Neutrophil (primary cell): ENCODE measurements around the gene TNP2.

Experiments used
- H3K27ac ChIP-seq: fragments of 200-600 bp; sonication (generic); 2 replicates; pipeline ENCODE4 v1.5.1; 2016; ENCODE audit warnings: mild to moderate bottlenecking, moderate library complexity
- H3K27me3 ChIP-seq: fragments of 200-600 bp; sonication (generic); 2 replicates; pipeline ENCODE4 v1.6.0; 2016; ENCODE audit warnings: mild to moderate bottlenecking
- H3K36me3 ChIP-seq: fragments of 200-600 bp; sonication (generic); 2 replicates; pipeline ENCODE4 v1.5.1; 2017
- H3K4me1 ChIP-seq, 2 experiments: fragments of 200-600 bp in 1 of 2; sonication (generic) in 1 of 2; 1 replicate in 1 of 2; 2 replicates in 1 of 2; pipeline versions ENCODE4 v1.5.1 to v1.6.1; 2013 to 2016; ENCODE audit warnings: low read depth in 1 of 2, low read length in 1 of 2, mild to moderate bottlenecking in 1 of 2, moderate library complexity in 1 of 2; ENCODE audit not compliant: control insufficient read depth in 1 of 2, insufficient read depth in 1 of 2
- H3K4me3 ChIP-seq, 2 experiments: fragments of 200-600 bp in 1 of 2; sonication (generic) in 1 of 2; 1 replicate in 1 of 2; 2 replicates in 1 of 2; pipeline ENCODE4 v1.5.1; 2013 to 2016; ENCODE audit warnings: low read depth in 1 of 2, low read length in 1 of 2, mild to moderate bottlenecking in 1 of 2, moderate library complexity in 1 of 2
- H3K9me3 ChIP-seq: fragments of 200-600 bp; sonication (generic); 2 replicates; pipeline ENCODE4 v1.5.1; 2016
- TF ChIP-seq, protein P1 (sequence below): fragments of 200-600 bp; sonication (generic); IDR thresholded peaks from 2 replicates; pipeline ENCODE4 v1.5.1; 2016; ENCODE audit warnings: antibody characterized with exemption

The TNP2 gene

DNA sequence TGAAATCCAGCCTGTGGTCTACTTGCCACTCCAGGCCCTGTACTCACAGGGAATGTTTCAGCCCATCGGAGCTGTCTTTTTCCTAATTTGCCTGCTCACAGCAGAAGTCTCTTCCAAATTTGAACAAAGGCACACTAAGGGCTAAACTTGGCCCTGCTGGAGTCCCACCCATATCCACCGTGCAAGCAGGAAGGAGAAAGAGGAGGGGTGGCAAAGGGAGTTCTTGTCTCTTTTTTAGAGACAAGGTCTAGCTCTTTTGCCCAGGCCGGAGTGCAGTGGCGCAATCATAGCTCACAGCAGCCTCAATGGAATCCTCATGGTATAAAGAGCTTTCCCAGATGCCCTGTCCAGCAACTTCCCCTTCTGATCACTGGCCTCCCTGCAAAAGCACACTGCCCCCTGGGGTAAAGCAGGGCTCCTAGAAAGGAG, 14.7 kb upstream of the TNP2 start:
- no peaks in the 10 kb centered on the region for H3K27me3 ChIP-seq
- no peaks in the 10 kb centered on the region for H3K4me1 ChIP-seq
- no peaks in the 10 kb centered on the region for H3K9me3 ChIP-seq
- H3K36me3 ChIP-seq, result no peaks in the 10 kb centered on the region
- TF ChIP-seq, protein P1, sequence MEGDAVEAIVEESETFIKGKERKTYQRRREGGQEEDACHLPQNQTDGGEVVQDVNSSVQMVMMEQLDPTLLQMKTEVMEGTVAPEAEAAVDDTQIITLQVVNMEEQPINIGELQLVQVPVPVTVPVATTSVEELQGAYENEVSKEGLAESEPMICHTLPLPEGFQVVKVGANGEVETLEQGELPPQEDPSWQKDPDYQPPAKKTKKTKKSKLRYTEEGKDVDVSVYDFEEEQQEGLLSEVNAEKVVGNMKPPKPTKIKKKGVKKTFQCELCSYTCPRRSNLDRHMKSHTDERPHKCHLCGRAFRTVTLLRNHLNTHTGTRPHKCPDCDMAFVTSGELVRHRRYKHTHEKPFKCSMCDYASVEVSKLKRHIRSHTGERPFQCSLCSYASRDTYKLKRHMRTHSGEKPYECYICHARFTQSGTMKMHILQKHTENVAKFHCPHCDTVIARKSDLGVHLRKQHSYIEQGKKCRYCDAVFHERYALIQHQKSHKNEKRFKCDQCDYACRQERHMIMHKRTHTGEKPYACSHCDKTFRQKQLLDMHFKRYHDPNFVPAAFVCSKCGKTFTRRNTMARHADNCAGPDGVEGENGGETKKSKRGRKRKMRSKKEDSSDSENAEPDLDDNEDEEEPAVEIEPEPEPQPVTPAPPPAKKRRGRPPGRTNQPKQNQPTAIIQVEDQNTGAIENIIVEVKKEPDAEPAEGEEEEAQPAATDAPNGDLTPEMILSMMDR, result no peak
- no peak overlapping the region for H3K27ac ChIP-seq
- no peak overlapping the region for H3K4me3 ChIP-seq

DNA sequence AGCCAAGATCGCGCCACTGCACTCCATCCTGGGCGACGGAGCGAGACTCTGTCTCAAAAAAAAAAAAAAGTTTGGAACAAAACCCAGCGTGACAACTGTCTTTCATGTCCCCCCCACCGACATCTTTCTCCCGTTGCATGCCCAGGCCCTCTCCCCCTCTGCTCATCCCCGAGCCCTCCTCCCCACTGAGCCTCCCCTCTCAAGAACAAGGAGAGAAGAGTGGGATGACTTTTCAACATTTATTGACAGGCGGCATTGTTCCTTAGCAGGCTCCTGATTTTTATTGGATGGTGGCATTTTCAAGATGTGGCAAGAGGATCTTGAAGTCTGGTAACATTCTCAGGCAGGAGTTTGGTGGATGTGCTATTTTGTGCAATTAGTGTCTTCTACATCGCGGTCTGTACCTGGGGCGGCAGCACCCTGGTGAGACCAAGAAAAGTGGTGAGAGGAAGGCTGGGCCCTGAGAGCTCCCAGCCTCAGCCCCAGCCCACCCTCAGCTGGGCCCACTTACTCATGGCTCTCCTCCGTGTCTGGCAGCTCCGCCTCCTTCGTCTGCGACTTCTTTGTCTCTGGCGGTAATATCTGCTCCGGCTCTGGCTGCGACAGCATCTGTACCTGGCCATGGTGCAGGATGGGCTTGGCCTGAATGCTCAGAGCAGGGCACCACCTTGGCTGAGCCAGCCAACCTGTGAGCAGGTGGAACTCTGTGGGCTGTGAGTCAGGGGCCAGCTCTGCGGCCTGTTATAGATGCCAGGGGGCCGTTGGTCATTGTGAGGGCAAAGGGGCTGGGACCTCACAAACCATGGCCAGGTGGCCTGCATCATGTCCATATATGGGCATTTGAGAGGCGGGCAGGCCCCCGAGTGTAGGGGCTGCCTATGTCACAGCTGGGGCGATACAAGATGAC, 11.7 kb upstream of the TNP2 start, which contains the start of gene PRM1:
PRM1 (minus strand) TSS at position 715 of the 907 bp plus-strand sequence; CDS start at position 623, 92 bp downstream.
- TF ChIP-seq, protein P1, result no peak
- Histone ChIP-seq H3K9me3 (no peaks in the 10 kb centered on the region), H3K27ac (no peak within 1 kb of the TSS), H3K4me1 (no peaks in the 10 kb centered on the region), H3K27me3 (no peaks in the 10 kb centered on the region), H3K4me3 (no peak within 1 kb of the TSS), H3K36me3 (no peaks in the 10 kb centered on the region)

DNA sequence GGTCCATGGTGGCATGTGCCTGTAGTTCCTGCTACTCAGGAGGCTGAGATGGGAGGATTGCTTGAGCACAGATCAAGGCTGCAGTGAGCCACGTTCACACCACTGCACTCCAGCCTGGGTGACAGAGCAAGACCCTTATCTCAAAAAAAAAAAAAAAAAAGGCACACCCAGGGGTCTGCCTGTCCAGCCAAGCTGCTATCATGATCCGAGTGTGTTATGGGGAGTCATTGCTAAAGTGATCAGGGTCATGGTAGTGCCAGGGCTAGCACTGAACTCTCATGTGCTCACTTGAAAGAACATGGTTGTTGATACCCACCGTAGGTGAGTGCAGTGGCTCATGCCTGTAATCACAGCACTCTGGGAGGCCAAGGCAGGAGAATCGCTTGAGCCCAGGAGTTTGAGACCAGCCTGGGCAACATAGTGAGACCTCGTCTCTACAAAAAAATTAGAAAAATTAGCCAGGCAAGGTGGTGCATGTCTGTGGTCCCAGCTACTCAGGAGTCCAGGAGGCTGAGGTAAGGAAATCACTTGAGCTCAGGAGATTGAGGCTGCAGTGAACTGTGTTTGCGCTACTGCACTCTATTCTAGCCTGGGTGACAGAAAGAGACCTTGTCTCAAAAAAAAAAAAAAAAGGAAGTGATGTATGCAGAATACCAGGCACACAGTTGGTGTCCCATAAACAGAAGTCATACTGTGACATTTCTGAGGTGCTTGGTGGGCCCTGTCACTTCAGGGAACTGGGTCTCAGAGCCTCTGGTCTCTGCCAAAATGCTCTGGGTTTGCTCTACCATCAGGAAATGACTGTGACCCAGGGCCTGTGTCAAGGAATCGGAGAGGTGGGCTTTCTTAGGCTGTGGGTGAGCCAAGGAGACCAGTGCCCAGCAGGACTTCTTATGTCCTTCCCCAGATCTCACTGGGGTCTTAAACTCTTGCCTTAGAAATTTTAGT, 9.8 kb upstream of the TNP2 start:
- no peaks in the 10 kb centered on the region for H3K4me1 ChIP-seq
- H3K36me3 ChIP-seq, result no peaks in the 10 kb centered on the region
- TF ChIP-seq, protein P1, result no peak
- no peak overlapping the region for H3K27ac ChIP-seq
- no peaks in the 10 kb centered on the region for H3K9me3 ChIP-seq
- H3K4me3 ChIP-seq, result no peak overlapping the region
- no peaks in the 10 kb centered on the region for H3K27me3 ChIP-seq

DNA sequence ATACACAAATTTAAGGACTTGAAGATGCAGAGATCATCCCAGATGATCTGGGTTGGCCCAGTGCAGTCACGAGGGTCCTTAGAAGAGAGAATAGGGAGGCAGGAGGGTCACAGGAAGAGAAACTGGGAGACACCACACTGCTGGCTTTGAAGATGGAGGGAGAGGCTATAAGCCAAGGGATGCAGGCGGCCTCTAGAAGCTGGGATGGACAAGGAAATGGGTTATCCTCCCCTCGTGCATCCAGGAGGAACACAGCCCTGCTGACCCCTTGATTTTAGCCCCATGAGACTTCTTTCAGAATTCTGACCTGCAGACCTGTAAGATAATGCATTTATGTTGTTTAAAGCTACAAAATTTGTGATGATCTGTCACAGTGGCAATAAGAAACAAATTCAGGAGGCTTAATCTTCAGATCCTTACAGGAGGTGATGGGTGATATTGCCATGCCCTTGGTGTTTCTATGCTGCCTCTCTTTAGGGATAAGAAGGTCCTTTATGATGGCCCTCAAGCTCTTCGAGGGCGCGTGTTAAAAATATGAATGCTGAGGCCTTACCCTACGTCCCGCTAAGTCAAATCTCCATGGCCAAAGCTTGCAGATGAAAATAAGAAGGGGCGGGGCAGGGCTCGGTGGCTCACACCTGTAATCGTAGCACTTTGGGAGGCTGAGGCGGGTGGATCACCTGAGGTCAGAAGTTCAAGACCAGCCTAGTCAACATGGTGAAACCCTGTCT, 8.6 kb upstream of the TNP2 start:
- Histone ChIP-seq H3K27ac (no peak overlapping the region), H3K4me1 (no peaks in the 10 kb centered on the region), H3K27me3 (no peaks in the 10 kb centered on the region), H3K36me3 (no peaks in the 10 kb centered on the region), H3K9me3 (no peaks in the 10 kb centered on the region), H3K4me3 (no peak overlapping the region)
- TF ChIP-seq, protein P1, result no peak
